ENCODE measurements around the gene TENM3.

GRCh38 chr4:182447767-182448280, 204.6 kb downstream of the TENM3 start:
- TF ChIP-seq, protein P1, sequence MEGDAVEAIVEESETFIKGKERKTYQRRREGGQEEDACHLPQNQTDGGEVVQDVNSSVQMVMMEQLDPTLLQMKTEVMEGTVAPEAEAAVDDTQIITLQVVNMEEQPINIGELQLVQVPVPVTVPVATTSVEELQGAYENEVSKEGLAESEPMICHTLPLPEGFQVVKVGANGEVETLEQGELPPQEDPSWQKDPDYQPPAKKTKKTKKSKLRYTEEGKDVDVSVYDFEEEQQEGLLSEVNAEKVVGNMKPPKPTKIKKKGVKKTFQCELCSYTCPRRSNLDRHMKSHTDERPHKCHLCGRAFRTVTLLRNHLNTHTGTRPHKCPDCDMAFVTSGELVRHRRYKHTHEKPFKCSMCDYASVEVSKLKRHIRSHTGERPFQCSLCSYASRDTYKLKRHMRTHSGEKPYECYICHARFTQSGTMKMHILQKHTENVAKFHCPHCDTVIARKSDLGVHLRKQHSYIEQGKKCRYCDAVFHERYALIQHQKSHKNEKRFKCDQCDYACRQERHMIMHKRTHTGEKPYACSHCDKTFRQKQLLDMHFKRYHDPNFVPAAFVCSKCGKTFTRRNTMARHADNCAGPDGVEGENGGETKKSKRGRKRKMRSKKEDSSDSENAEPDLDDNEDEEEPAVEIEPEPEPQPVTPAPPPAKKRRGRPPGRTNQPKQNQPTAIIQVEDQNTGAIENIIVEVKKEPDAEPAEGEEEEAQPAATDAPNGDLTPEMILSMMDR (IDR thresholded peaks at IDR 0.05; ENCODE audit: borderline replicate concordance, extremely low read depth, low read length, poor library complexity, severe bottlenecking): no peak
- no peak for TF ChIP-seq EZH2 (IDR thresholded peaks at IDR 0.05; ENCODE audit: borderline replicate concordance, low read depth, low read length, severe bottlenecking)
